Measurements from ENCODE around the gene SLC3A2.

Gene SLC3A2

GRCh38 chr11:62881579-62882430, 1.1 kb downstream of the SLC3A2 start:
- no peak for DNase-seq

DNA sequence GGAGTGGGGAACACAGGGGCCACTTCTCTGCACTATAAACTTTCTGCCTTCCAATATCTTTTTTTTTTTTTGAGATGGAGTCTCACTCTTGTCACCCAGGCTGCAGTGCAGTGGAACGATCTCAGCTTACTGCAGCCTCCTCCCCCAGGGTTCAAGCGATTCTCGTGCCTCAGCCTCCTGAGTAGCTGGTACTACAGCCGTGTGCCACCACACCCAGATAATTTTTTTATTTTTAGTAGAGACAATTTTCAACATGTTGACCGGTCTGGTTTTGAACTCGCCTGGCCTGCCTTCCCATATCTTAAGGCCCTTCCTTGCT, 1.7 kb downstream of the SLC3A2 start:
- DNase-seq, result no peak

GRCh38 chr11:62882788-62883501, 2.2 kb downstream of the SLC3A2 start:
- no peak for DNase-seq

DNA sequence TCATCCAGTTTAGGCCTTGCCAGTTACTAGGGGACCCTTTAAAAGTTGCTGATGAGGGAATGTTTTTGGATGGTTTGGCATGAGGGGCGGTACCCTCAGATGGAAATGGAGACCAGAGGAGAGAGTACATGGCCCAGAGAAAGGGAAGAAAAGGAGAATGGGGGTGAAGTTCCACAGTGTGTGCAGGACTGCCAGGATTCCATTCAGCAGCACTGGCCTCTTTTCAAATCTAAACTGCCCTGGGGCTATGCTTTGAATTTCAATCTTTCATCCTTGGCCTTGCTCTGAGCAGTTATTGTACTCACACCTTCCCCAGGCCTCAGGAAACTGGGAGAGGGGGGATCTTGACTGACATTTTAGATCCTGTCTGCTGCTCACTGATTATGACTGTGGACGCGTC, 3.0 kb downstream of the SLC3A2 start:
- no peak for DNase-seq

DNA sequence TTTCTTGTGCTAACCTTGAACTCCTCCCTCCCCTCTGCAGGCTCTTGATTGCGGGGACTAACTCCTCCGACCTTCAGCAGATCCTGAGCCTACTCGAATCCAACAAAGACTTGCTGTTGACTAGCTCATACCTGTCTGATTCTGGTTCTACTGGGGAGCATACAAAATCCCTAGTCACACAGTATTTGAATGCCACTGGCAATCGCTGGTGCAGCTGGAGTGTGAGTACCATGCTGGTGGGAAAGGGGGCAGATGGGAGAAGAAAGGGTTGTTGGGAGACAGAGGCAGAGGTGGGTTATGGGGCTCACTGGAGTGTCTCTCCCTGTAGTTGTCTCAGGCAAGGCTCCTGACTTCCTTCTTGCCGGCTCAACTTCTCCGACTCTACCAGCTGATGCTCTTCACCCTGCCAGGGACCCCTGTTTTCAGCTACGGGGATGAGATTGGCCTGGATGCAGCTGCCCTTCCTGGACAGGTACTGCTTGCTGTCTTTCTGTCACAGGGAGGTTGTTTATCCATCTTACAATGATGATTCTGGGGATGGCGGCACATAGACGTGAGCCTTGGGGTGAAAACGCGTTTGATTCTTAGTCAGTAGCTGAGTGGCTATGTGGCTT, 4.5 kb downstream of the SLC3A2 start:
- no peak for DNase-seq

- no peak for DNase-seq
Observed at GRCh38 chr11:62888406-62888805, 7.7 kb downstream of the SLC3A2 start.

DNA sequence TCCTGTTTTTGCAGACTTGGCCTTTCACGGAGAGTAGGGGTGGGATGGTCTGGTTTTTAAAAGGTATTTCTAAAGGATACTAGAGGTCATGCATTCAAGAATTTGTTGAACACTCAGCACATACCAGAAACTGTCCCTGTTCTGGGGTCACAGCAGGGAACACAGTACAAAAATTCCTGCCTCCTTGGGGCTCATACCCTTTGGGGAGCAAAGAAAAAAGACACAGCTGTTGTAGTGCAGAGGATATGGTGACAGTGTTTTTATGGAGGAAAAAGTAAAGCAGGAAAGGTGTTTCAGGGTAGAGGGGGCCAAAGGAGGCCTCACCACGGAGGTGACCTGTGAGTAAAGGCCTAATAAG, 8.4 kb downstream of the SLC3A2 start:
- DNase-seq, result no peak

GRCh38 chr11:62889484-62890437, 9.1 kb downstream of the SLC3A2 start:
- no peak for DNase-seq

DNA sequence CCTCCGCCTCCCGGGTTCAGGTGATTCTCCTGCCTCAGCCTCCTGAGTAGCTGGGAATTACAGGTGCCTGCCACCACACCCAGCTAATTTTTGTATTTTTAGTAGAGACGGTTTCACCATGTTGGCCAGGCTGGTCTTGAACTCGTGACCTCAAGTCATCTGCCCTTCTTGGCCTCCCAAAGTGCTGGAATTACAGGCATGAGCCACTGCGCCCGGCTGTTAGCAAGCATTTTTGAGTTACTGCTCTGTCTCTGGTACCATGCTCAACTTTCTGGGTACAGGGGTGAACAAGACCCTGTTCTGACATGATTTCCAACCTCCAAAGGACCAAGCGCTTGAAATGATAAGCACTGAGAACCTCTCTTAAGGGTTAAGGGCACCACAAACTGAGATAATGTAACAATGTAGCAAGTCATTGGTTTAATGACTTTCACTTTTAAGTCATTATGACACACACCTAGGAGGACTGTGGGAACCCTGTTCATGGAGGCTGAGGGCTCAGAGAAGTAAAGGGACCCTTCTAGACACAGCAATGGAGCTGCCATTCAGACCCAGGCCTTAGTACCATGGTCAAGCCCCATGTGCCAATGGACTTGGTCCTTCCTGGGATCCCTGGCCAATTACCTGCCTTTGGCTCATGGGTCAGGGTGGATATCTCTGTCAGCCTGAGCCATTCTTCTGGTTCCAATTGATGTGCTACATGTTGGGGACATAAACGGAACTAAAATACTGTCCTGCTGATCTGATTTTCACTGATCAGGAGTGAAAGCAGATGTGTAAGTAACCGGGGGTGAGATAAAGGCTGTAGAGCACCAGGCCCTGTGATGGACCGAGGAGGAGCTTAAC, 11.6 kb downstream of the SLC3A2 start:
- no peak for DNase-seq

GRCh38 chr11:62895501-62895900, 14.8 kb downstream of the SLC3A2 start:
- no peak for DNase-seq

- DNase-seq, result no peak
Observed at GRCh38 chr11:62896049-62896448, 15.4 kb downstream of the SLC3A2 start.

GRCh38 chr11:62897311-62897710, 16.6 kb downstream of the SLC3A2 start:
- no peak for DNase-seq

GRCh38 chr11:62898027-62898426, 17.3 kb downstream of the SLC3A2 start:
- no peak for DNase-seq

- DNase-seq, result no peak
Observed at GRCh38 chr11:62902932-62903331, 22.2 kb downstream of the SLC3A2 start.

- no peak for DNase-seq
Observed at GRCh38 chr11:62905296-62905695, 24.6 kb downstream of the SLC3A2 start.

DNA sequence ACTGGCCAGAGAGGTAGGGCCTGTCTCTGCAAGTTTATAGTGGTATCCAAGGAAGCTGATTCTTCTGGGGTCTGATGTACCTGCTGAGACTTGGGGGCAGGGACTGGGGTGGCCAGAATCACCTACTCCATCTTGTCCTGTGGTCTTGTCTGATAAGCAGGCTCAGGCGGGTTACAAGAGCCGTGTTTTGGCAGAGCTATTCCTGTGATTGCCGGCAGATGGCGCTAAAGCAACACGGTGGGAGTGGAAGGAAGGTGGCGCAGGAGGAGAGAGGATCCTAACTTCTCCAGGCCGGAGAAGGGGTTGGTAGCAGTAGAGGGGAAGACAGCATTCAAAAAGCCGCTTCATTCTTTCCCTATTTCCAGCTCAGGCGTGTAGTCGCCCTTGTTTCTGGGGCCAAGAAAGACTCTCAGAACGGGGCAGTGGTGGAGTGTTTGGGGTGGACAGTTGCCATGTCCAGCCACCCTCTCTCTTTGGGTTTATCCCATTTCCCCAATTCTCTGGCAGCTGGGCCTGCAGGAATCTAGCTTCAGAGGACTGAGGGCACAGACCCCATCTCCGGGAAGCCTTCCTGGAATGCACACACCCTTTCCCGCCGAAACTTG, 25.3 kb downstream of the SLC3A2 start:
- DNase-seq, result peak; percentile 43

DNA sequence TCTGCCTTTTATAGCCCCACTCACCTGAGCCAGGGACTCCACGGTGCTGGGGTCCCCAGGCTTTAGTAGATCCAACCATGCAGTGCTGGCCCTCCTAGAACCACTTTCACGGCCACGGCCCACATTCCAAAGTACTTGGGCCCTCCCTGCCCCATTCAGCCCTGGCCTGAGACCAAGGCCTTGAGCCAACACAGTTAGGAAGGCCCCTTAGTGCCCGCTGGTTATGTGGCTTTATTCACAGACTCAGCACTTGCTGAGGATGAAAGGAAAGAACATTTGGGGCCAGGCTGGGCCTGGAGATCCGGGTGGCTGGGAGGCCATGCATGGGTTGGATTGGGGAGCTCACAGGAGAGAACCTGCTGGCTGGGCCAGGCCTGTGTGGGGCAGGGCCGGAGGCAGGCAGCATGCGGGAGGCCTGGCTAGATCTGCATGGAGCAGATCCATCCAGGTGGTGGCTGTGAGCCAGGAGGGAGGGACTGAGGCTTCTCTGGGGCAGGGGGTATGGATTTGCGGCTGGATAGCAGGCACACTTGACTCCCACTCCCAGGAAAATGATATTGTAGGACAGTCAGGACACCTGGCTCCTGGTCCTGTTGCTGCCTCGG, 27.9 kb downstream of the SLC3A2 start:
- no peak for DNase-seq

DNA sequence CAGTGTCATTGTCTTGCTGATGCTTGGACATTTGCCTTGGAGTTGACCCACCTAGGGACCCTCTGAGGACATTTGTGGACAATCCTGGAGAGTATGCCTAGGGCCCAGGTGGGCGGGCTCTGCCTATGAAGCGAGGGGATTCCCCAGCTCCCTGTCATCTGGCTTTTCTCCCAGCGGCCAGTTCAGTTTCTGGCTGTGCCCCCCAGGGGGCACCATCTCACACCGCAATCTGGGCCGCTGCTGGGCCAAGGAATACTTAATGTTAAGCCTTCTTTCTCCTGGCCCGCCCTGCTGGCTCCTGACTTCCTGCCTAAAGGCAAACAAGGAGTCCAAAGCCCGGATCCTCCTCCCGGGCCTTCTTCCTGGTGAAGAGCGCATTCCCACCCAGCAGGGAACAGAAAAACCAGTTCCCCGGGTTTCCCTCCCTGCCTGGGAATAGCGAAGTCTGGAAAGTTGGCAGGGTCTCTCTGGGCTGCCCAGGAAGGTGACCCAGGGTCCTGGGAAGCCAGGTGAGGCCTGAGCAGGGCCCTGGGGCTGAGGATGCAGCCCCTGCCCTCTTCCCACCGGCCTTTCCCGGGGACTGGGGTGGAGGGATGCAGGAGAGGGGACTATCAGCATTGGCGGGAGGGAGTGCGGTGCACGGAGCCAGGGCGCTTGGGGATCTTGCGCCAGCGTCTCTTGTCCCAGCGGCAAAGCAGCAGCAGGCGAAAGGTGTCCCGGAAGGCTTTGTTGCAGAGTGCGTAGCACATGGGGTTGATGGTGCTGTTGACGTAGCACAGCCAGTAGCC, 28.6 kb downstream of the SLC3A2 start:
- no peak for DNase-seq

DNA sequence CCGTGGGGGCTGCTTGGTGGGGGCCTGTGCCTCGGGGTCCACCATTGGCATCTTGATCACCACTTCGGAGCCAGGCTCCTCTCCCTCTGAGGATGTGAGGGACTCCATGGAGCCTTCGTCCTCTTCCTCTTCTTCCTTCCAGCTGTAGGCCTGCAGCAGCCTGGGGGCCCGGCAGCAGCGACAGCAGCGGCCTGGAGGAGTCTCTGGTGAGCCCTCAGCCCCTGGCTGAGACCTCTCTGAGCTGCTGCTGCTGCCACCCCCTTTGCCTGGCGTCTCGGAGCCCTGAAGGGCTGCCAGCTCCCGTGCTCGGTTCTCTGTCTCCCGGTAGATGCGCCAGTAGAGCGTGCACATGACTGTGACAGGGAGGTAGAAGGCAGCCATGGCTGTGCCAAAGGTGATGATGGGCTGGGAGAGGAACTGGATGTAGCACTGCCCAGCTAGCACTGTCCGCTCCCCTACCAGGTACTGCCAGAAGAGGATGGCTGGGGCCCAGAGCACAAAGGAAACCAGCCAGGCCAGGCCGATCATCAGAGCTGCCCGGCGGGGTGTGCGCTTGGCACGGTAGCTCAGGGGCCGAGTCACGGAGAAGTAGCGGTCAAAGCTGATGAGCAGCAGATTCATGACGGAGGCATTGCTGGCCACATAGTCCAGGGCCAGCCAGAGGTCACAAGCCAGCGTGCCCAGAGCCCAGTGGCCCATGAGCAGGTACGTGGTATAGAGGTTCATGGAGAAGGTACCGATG, 29.6 kb downstream of the SLC3A2 start:
- DNase-seq, result no peak
